Activated CD4-positive, CD25-positive, alpha-beta regulatory T cell treated with anti-CD3 and anti-CD28 coated beads, Interleukin-2, amount 50 U/mL, for 24 hours (primary cell): ENCODE measurements around the gene NXPH1.
"Not testable (repeated sequence)": the region's sequence is repeated elsewhere in the genome, so short reads cannot be mapped to it uniquely, and the experiment has no call there.

ENCODE experiments used
- ATAC-seq, 2 donors: fragments of 150-1000 bp; cut with Tn5 transposase; one replicate each; pipeline ENCODE4 v1.10.0; 2021; ENCODE audit warnings: mild to moderate bottlenecking in 1 of 2, moderate library complexity in 1 of 2

The NXPH1 gene

GRCh38 chr7:8731756-8732155 lies 298.3 kb downstream of the NXPH1 start:
- not testable (repeated sequence) for ATAC-seq

DNA sequence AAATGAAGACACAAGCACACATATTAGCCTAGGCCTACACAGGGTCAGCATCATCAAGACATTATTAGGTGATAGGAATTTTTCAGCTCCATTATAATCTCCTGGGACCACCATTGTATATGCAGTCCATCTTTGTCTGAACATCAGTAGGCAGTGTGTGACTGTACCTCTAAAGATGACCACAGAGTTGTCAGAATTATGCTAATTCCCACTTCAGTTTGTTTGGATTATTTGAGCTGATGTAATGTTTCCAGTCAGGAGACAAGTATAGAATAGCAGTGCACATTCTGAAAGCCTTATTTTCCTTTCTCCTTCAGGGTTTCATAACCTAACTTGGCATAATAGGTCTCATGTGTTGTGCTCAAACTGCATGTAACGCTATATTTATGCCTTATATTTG lies 306.4 kb downstream of the NXPH1 start:
- no peak for ATAC-seq

- no peak for ATAC-seq
Measured at GRCh38 chr7:8742837-8743236, 309.4 kb downstream of the NXPH1 start.

GRCh38 chr7:8747338-8747737 lies 313.9 kb downstream of the NXPH1 start:
- no peak for ATAC-seq

DNA sequence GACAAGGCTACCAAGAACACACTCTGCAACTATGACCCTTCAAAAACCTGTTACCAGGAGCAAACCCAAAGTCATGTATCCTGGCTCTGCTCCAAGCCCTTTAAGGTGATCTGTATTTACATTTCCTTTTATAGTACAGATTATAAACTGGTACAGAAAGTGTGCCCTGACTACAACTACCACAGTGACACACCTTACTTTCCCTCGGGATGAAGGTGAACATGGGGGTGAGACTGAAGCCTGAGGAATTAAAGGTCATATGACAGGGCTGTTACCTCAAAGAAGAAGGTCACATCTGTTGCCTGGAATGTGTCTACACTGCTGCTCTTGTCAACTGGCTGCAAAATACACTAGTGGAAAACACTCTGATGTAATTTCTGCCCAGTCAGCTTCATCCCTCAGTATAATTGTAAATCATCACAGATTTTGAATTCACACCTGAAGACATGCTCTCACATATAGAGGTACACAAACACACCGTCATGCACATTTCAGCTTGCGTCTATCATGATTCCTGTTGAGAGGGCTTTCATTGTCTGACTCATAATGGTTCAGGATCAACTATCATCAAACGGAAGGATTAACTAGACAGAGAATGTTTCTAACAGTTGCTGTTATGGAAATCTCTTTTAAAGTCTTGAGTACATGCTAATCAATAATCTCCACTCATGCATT lies 318.3 kb downstream of the NXPH1 start:
- ATAC-seq, result no peak

- ATAC-seq, result no peak
Measured at GRCh38 chr7:8753355-8753754, 319.9 kb downstream of the NXPH1 start.

DNA sequence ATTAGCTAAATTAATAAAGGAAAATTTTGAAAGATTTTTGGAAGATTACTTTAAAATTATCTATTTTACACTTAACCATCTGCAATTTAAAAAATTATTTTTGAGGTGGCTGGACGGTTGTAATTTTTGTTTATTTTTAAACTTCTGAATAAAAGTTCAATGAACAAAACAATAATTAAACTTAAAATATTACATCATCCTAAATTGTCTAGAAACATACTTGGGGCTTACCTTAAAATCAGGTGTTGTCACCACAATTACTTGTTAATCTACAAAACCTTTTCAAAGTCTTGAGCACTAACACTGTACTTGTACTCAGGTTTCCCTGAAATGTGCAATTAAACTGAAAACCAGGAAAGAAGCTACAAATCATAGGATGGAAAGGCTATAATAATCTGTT lies 328.3 kb downstream of the NXPH1 start:
- no peak for ATAC-seq

- ATAC-seq, result no peak
Measured at GRCh38 chr7:8762803-8763202, 329.4 kb downstream of the NXPH1 start.

DNA sequence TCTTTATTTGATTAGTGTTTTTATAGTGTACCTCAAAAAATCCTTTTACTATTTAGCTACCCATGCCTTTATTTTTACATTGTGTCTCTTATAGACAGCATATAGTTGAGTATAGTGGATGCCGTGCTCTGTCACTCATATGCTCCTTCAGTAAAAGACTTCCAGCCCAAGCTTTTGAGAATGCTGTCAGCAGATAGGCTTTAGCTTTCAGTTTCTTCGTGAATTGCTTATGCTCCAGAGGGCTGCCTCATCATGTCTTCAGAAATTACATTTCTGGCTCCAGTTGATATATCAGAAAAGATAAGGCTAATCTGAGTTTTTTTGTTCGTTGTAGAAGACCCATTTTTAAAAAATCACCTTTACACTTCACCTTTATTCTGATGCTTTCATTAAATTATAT lies 332.0 kb downstream of the NXPH1 start:
- ATAC-seq, result no peak

- no peak for ATAC-seq
Measured at GRCh38 chr7:8773518-8773917, 340.1 kb downstream of the NXPH1 start.

GRCh38 chr7:8778459-8778858 lies 345.1 kb downstream of the NXPH1 start:
- no peak for ATAC-seq

DNA sequence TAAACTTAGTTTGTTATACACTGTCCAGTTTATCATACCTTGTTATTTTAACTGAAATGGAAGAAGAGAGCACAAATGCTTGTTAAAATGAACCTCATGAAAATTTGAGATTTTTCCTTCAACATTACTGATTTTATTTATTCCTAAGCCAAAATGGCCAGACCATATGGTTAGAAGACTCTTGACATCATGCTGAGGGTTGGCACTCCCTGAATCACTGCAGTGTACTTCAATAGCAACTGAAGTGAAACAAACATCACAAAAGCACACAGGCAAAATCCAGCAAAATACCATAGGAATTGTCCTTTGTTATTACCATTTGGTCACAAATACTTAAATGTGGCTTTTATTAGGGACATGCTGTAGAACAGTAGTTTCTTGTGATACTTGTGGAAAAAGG lies 347.8 kb downstream of the NXPH1 start:
- ATAC-seq, result no peak

GRCh38 chr7:8783229-8783628 lies 349.8 kb downstream of the NXPH1 start:
- no peak for ATAC-seq

DNA sequence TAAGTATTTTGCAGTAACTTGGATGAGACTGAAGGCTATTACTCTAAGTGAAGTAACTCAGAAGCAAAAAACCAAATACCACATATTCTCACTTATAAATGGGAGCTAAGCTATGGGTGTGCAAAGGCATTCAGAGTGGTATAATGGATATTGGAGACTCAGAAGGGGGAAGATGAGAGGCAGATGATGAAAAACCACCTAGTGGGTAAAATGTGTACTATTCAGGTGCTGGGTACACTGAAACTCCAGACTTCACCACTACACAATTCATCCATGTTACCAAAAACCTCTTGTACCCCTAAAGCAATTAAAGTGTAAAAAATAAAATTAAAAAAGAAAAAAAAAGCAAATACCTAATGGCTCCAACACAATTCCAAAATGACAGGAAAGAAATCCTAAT lies 351.7 kb downstream of the NXPH1 start:
- ATAC-seq, result no peak

DNA sequence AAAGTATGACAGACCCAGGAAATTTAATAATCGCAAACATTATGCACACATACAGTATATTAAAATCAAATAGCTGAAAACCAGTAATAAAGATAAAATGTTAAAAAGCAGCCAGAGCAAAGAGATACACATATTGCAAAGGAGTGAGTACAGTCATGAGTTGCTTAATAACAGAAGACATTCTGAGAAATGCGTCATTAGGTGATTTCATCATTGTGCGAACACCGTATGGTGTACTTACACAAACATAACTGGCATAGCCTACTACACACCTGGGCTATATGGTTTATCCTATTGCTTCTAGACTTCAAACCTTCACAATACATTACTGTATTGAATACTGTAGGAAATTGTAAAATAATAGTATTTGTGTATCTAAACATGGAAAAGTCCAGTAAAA lies 367.6 kb downstream of the NXPH1 start:
- ATAC-seq, result no peak
